GM13976 (cell line): ENCODE results near the gene OPRM1.

Source experiments
- DNase-seq: peaks from one replicate; pipeline ENCODE4 v3.0.0; 2012; ENCODE audit warnings: low spot score
- CTCF ChIP-seq: IDR thresholded peaks from 2 replicates; pipeline ENCODE4 v1.5.1; 2012; ENCODE audit warnings: borderline replicate concordance, mild to moderate bottlenecking; ENCODE audit not compliant: insufficient read depth; ENCODE audit errors: extremely low read depth, missing control alignments, control extremely low read depth
- in situ Hi-C: fragments of 300-500 bp; cut with MboI; formaldehyde crosslinking; loops from one replicate; pipeline ENCODE4 v1.12.0; 2022; ENCODE audit warnings: low sequenced_read_pairs, mixed read lengths, inconsistent platforms; ENCODE audit not compliant: unreplicated experiment

The OPRM1 gene

GRCh38 chr6:154277629-154278017 lies 238.6 kb downstream of the OPRM1 start:
- no peak for TF ChIP-seq CTCF
- in situ Hi-C loops = loop anchor here (5.0 to 10.0 kb wide), 2 partner anchors 87 to 120 kb away; no protein-coding TSS in a partner anchor
- no peak for DNase-seq

GRCh38 chr6:154280521-154280920 lies 241.5 kb downstream of the OPRM1 start:
- no peak for DNase-seq
- TF ChIP-seq CTCF = no peak
- in situ Hi-C loops = no loop called here

GRCh38 chr6:154284313-154284853 lies 245.3 kb downstream of the OPRM1 start:
- in situ Hi-C loops = no loop called here
- TF ChIP-seq CTCF = no peak
- no peak for DNase-seq

GRCh38 chr6:154285826-154286225 lies 246.8 kb downstream of the OPRM1 start:
- in situ Hi-C loops = no loop called here
- TF ChIP-seq CTCF = no peak
- no peak for DNase-seq

- DNase-seq = no peak
- no peak for TF ChIP-seq CTCF
- in situ Hi-C loops = no loop called here
These were observed 250.9 kb downstream of the OPRM1 start for GRCh38 chr6:154289818-154290508.

GRCh38 chr6:154292066-154292465 lies 253.0 kb downstream of the OPRM1 start:
- TF ChIP-seq CTCF = no peak
- in situ Hi-C loops = no loop called here
- no peak for DNase-seq
